Umbilical cord (tissue), 2 donors: ENCODE measurements around the gene TACR2. TPM values are rescaled to one million over a fixed set of nuclear protein-coding genes. Genes with fewer than 3 reads are reported as not detected.

Experiments
- DNase-seq: peaks from one replicate; pipeline ENCODE4 v3.0.0-alpha.2; 2015; ENCODE audit warnings: low spot score
- total RNA-seq: library from RNA; depleted of rRNA; stranded (reverse); fragments of >200 nt; gene quantifications from one replicate; pipeline ENCODE4 v1.2.3, GENCODE V29; 2014; ENCODE audit warnings: low replicate concordance; ENCODE audit not compliant: insufficient read depth

The TACR2 gene
- total RNA-seq, 1 donor from 2014 or later: 7.9 TPM

GRCh38 chr10:69374931-69375306, 41.8 kb downstream of the TACR2 start:
- no peak for DNase-seq

GRCh38 chr10:69374242-69374641, 42.5 kb downstream of the TACR2 start:
- no peak for DNase-seq

GRCh38 chr10:69372126-69372980, 44.4 kb downstream of the TACR2 start:
- no peak for DNase-seq

GRCh38 chr10:69367469-69367868, 49.2 kb downstream of the TACR2 start:
- no peak for DNase-seq

- no peak for DNase-seq
Measured at GRCh38 chr10:69366738-69367137, 50.0 kb downstream of the TACR2 start.

DNA sequence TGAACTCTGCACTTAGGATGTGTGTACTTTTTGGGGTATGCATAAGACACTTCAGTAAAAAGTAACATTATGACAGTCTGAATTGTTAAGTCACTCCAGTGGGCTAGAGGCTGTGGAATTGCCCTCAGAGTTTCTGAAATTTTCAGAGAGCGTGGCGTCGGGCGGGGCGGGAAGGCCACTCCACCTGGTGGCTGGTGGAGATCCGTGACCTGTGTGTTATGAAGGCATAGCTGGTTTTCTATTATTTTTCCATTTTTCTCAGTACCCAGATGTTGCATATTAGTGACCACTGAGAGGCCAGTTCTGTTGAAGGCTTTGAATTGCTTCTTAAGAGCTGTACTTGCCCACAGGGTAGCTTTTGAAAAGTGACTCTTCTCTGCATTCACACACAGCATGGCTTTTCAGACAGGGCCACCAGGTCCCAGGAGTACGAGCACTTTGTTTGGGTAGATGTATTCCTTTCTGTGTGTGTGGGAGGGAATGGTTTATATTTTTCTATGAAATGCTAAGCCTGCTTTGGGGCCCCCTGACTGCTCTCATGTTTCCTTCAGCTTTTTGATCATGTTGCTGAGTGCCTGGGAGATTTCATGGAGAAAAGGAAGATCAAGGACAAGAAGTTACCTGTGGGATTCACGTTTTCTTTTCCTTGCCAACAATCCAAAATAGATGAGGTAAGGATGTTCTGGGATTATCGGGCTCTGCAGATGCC, 52.3 kb downstream of the TACR2 start:
- DNase-seq: peak; percentile 35

DNA sequence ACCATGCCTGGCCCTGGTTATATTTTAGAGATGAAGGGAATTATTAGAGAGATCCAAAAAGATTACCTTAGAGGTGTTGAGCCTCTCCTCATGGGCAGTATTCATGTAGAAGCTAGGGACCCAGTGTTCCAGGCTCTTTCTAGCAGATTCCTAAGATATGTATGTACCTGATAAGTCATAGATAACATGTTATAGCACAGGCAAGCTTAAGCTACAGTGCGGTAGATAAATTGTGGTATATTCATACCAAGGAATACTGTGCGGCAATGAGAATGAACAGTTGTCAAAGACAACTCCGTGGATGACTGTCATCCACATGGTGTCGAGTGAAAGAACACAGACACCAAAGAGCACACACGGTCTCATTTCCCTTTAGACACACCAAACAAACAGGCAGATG, 53.1 kb downstream of the TACR2 start:
- peak; percentile 28 for DNase-seq

DNA sequence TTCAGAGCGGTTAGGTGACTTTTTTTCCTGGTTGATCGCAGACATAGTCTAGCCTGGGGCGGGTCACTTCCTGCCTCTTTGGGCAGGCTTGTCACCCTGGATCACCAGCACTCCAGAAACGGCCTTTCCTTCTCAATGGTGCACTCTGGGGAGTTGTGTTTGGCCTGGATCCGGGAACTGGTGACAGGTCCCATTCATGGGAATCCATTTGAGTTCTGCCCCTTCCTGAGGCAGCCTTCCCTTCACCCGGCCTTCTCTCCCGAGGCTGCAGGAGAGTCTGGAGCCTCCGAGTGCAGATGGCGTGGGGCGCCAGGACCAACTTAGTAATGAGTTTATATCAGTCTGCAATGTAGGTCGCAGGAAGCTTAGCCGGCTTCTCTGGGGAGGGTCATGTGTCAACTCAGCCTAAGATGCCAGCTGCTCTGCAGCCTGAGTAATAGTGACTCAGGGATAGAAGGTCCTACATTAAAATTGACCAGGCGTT, 54.2 kb downstream of the TACR2 start:
- peak; percentile 69 for DNase-seq

GRCh38 chr10:69361303-69361614, 55.5 kb downstream of the TACR2 start:
- no peak for DNase-seq

- peak; percentile 71 for DNase-seq
Measured at GRCh38 chr10:69360485-69361302, 56.0 kb downstream of the TACR2 start.

DNA sequence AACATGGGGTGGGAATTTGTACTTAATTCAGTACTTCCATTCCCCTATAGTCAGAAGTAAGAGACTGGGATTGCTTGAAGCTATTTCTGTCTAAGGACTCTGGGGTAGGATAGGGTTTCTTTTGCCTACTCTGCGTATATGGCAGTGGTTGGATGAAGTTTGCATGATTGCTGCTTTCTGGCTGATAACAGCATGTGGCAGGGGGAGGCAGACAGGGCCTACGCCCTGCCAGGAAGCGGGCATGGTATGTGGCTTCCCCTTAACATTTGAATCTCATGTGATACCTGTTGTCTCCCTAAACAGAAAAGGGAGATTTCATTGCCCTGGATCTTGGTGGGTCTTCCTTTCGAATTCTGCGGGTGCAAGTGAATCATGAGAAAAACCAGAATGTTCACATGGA, 57.1 kb downstream of the TACR2 start:
- DNase-seq: no peak

GRCh38 chr10:69359148-69359547, 57.6 kb downstream of the TACR2 start:
- DNase-seq: no peak

- no peak for DNase-seq
Measured at GRCh38 chr10:69358148-69358795, 58.4 kb downstream of the TACR2 start.

DNA sequence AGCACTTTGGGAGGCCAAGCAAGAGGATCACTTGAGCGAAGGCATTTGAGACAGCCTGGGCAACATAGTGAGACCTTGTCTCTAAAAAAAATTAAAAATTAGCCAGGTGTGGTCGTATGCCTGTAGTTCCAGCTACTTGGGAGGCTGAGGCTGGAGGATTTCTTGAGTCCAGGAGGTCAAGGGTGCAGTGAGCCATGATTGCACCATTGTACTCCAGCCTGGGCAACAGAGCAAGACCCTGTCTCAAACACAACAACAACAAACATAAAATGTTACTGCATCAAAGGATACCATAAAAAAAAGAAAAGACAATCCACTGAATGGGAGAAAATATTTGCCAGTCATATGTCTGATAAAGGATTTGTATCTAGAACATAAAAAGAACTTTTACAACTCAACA, 60.5 kb downstream of the TACR2 start:
- no peak for DNase-seq

GRCh38 chr10:69353977-69354635, 62.6 kb downstream of the TACR2 start:
- DNase-seq: no peak

Other genes with a start within 250 kb of the TACR2 start
- gene SUPV3L1, start 236.7 kb downstream of the TACR2 start, total RNA-seq: 15.9 TPM
- gene HKDC1, start 196.6 kb downstream of the TACR2 start, total RNA-seq: not detected
- 57.3 TPM for gene HK1, start 138.4 kb downstream of the TACR2 start, total RNA-seq
- gene TSPAN15, start 34.5 kb upstream of the TACR2 start, total RNA-seq: 48.9 TPM
- 0.48 TPM for gene NEUROG3, start 156.5 kb upstream of the TACR2 start, total RNA-seq
- not detected for gene FAM241B, start 213.3 kb upstream of the TACR2 start, total RNA-seq